GM18526 (cell line): Measurements from ENCODE around the gene DYDC2.

Experiments
- POLR2A ChIP-seq: IDR thresholded peaks from 3 replicates; pipeline ENCODE4 v1.6.1; 2011; ENCODE audit not compliant: insufficient read length; ENCODE audit errors: extremely low read depth

Gene DYDC2

DNA sequence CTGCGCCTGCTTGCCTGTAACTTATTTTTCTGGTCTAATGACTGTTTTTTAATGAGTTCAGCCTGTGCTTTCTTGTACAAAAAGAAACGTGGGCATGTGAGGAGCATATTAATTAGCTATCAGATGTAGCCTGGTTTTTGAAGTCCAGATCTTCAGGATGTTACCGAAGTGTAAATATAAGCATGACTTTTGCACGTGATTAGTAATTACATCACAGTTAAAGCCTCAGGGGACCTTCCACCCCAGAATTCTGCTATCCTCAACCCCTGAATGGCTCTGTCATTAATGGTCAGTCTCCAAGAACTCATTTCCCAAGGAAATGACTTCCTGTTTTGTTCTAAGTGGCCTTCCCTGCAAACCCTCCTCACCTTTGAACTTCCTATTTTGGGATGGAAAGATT lies 49.6 kb downstream of the DYDC2 start:
- TF ChIP-seq POLR2A, result no peak

DNA sequence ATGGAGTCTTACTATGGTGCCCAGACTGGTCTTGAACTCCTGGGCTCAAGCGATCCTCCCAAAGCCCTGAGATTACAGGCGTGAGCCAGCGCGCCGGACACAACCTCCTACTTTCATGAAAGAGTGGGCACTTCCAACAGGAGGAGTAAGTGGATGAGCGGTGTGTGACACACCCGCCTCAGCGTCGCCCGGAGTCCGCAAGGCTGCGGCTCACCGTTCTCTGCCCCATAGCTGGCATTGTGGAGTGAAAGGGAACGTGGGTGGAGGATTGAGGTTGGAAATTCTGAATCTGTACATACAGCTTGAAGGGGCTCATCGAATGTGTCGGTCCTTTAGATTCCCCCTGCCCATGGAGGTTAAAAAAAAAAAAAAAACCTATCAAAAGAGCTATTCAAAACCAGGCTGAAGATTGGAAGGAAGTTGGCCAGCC lies 51.2 kb downstream of the DYDC2 start:
- no peak for TF ChIP-seq POLR2A

DNA sequence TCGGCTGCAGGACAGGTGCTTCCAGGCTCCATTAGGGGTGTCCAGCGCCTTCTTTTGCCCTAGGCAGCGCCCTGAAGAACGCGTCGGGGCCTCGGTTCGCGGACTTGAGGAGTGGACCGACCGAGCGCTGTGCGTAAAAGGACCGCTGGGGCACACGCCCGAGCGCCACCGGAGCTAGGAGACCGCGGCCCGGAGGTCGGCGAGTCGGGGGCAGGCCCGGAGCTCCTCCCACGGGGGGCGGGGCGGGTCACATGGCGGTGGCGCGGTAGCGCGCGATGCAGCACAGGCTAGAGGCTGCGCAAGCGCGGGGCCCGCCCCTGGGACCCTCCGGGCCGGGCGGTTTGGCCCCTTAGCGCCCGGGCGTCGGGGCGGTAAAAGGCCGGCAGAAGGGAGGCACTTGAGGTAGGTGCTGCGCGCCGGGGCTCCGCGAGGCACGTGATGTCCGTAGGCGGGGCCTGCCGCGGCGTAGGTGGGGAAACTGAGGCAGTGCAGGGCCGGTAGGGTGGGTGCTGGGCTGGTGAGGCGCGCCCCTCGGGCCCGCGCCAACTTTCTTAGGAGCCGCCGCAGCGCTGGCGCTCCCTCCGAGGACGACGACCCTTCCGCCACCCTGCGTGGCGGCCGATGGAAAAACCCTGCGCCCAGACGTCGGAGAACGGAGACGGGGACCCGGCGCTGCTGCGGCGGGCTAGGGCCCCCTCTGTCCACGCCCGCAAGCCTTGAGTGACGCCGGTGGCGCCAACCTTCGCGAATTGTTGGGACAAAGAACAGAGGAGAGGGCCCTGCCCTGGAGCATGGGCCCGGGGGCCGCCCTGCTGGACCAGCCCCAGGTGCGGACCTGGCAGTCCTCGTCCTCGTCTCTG lies 51.9 kb downstream of the DYDC2 start, which contains the start of gene PRXL2A:
PRXL2A (plus strand) TSS at position 310 of the 860 bp plus-strand sequence. CDS start 11,917 bp downstream, outside the sequence.
- peak; percentile 51 for TF ChIP-seq POLR2A

DNA sequence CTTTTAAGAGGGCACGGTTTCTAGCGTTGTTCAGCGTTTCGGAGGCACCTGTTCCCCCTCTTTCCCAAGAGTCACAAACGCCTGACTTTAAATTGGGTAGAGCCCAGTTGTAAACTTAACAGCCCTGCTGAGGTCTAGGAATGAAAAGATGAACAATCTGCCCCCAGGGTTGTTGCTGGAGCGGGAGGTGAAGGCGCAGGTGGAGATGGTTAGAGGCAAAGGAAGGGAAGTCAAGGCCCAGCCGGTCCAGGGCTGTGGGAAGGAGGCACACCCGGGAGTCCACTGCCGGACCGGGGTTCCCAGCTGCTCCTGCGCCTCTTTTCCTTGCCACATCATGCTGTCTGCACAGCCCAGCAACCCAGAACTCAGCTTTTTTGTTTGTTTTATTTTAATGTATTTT lies 52.5 kb downstream of the DYDC2 start:
- TF ChIP-seq POLR2A, result no peak

DNA sequence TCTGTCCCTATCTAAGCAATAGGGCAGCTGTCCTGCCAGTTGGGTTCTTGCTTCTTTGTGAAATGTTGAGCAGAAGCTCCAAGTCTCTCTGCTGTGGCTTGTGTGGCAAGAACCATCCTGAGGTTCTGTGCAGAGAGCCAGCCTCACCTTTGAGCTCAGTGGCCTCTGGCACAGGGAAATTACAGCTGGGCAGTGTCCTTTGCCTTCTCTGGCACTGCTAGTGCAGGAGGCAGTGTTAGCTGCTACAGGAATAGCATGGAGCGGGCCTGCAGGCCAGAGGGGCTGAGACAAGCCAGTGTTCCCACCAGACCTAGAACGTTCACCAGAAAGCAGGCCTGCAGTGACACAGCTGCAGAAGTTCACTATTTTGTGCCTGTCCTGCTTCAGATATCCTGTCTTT lies 53.5 kb downstream of the DYDC2 start:
- no peak for TF ChIP-seq POLR2A

DNA sequence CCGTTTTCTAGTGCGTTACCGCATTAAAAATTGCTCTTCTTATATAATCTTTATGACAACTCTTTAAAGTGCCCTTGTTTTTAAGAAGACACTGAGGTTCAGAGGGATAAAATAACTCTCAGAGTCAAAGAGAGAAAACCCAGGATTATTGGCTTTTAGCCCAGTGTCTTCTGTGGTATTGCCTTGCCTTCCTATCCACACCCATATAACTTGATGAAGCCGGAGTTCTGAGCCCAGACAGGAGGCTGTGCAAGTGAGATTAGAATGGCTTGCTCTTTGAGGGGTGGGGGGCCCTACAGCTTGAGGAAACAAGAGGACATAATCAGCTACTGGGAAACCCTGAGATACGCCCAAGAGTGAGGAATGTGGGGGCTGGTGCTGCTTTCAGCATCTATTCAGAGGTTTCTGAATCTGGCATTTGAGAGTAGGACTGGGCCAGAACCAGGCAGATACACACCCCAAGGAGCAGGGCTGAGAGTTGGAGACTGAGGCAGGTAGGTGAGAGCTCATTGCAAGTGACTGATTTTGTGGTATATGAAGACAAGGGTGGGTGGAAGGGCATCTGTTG lies 54.1 kb downstream of the DYDC2 start:
- TF ChIP-seq POLR2A, result no peak

DNA sequence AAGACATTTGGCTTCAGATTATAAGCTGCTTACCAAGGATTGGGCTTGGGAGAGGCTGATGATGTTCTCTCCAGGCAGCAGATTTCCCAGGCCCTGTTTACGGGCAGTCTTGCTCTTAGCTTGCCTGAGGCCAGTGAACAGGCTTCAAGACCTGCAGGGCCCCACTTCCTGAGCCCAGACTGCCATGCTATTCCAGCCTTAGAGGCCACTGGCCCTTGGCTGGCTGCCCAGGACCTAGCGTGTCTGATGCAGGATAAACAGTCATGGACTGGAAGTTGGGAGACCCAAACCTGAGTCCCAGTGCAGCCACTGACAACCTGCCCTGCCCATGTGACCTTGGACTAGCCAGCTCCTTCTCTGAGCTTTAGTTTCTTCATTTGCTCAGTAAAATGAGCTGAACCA lies 54.7 kb downstream of the DYDC2 start:
- no peak for TF ChIP-seq POLR2A

DNA sequence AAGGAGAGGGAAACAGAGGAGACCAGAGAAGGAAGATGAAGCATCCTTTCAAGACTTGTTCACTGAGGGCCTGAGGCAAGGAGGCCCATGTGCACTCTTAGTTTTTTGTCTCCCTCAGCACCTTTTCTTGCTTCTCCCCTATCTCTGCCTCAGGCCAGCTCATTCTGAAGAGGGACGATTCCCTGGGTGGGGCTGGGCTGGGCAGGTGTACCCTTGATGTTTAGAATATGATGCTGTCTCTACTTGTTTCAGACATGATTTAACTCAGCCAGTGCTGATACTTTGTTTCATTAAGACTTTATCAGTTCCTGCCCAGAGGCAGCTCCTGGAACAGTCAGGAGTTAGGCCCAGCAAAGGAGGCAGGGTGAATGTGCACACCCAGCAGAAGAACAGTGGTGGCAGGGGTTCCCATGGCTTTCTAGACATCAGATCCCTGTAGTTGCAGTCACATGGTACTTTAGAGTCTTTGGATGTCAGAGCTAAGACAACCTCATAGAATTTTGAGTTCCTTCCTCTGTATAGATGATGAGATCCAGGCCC lies 55.2 kb downstream of the DYDC2 start:
- TF ChIP-seq POLR2A, result no peak

DNA sequence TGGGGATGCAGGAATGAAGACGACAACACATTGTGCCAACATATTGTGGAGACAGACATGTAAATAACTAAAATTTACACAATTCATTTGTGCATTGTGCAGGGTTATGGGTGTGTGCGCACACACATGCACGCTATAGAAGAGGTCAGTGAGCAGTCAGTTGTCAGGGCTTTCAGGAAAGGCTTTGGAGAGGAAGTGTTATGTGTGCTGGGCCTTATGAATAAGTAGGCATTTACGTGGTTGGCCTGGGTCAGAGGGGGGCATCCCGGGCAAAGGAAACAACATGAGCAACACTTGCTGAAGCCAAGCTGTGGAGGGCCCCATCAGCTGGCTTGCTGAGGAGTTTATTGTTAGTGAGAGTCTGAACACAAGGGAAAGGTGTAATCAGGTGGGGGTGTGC lies 55.9 kb downstream of the DYDC2 start:
- no peak for TF ChIP-seq POLR2A

DNA sequence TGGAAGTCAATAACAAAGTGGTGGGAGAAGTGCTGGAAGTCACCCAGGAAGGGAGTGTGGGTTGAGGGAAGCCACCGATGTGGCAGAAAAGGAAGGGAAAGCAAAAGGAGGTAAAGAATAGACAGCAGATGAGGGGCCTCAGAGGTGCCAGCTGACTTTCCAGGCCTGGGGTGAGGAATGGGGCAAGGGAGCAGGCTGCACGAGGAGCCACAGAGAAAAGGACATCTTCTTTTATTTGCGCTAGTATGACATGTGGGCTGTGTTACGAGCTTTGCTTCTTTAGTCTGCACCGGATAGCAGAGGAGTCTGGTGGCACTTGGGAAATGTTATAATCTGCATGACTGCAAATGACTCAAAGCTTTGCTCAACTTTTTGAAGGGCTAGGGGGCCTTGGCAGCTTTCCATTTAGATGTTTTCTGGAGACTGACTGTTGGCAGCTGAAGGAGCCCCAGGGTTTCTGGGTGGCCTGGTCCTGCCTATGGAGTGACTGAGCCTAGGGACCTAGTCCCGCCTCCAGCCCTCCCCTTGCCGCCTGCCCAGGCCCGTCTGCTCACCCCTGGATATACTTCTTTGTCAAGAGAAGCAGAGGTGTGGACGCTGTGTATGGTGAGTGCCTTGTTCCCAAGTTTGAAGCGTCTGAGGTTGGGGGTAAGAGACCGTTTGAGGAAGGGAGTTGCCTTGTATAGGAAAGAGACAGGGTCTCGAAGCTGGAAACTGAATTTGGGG lies 56.9 kb downstream of the DYDC2 start:
- TF ChIP-seq POLR2A, result no peak

DNA sequence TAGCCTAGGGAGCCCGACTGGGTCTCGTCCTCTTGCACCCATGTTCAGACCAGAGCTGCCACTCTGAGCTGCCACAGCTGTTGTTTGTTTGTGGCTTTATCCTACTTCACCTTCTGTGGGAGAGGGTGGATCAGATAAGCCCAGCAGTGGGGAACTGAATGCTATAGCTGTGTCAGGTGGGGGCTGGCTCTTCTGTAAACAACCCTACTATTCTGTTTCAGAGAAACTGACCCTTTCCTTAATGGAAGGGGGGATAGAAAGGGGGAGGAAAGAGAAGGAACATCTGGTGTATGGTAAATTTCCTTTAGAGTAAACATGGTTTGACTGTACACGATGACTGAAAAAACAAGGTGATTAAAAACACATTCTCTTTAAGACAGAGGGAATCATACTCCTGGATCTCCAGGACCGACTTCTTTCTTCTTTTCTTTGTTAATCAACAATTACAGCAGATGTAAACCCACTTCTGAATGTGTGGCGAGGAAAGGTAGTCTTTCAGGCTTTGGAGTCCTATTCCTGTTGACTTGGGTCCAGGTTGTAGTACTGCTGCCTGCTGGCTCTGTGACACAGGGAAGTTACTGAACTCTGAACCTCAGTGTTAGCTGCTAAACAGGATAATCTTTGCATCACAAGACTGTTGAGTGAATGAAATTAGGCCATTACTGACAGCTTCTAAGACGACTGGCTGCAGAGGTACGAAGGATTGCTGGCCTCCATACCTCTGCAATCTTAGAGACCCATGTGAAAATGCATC lies 57.7 kb downstream of the DYDC2 start:
- TF ChIP-seq POLR2A, result no peak

DNA sequence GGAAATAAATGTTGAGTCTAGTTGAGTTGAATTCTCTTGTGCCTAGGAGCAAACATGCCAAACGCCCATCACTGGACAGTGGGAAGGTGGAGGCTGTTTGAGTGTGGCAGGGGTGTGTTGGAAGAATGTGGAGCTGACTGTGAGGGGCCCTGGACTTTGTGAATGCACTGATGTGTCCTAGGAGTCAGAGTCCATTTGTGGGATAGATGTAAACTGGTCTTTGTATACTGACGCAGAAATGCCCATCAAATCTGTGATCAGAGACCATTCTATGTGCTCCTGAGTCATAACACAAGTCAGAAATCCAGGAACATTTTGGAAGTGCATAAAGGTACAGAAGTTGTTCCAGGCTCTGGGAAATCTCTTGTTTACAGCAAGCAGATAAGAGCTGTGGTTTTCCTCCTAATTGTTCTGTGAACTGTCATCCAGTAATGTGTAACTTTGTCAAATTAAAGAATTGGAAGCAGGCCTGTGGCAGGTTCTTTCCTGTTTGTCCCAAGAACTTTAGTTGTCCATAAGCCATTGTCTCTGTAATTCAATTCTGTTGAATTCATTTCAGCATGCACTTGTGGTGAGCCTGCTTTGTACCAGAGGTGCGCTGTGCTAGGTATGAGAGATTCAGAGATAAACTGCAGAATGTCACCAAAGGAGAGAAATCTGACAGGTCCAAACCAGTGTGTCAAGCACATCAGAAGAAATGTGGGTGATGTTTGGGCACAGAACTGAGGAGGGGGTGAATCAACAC lies 59.3 kb downstream of the DYDC2 start:
- no peak for TF ChIP-seq POLR2A

DNA sequence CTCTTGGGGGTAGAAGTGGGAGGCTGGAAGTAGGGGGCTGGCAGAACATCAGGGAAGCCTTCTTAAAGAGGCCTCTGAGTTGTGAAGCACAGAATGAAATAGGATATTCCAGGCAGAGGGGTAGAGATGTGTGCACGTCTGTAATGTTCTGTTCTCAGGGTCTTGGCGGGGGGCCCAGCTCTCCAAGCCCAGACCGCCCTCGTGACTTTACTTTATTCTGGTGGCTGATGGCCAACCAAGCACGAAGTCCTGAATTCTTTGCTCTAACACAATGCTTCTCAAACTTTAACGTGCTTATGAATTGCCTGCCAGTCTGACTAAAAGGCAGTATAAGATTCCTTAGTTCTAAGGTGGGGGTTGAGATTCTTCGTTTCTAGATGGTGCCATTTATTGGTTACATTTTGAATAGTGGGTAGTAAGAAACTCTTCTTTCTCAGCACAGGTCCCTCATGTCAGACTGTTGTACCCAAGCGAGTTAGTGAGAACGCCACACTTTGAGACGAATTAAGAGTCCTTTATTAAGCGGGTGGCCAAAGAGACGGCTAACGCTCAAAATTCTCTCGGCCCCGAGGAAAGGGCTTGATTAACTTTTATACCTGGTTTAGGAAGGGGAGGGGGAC lies 60.0 kb downstream of the DYDC2 start:
- no peak for TF ChIP-seq POLR2A
